Cerebellar nuclear complex (tissue), 1 donor: ENCODE data around the gene PHF11.
"Not testable (repeated sequence)": the region's sequence is repeated elsewhere in the genome, so short reads cannot be mapped to it uniquely, and the experiment has no call there.

Source experiments
- DNase-seq, 2 experiments: peaks; one replicate each; lab custom pipeline; 2025; lab: John Stamatoyannopoulos, UW

Gene PHF11

GRCh38 chr13:49495783-49496762 is at the start of gene PHF11:
PHF11 (plus strand) TSS chr13:49495953; CDS start chr13:49496002, 49 bp downstream.
- no peak for DNase-seq

GRCh38 chr13:49446473-49446872 is 49.3 kb upstream of the PHF11 start:
- no peak for DNase-seq

DNA sequence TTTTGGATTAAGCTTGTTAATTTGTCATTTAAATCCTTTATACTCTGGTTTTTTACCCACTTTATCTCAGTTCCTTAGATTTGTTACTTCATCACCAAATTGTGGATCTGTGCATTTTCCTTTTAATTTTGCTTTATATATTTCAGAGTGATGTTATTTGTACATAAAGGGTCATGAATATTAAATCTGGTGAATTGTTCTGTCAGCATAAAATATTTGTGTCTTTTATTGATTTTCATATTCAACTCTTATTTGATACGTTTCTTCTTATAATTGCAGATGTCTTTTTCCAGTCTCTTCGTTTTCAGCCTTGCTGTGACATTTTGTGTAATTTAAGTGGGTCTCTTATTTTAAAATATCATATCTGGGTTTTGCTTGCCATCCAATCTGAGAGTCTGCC is 47.0 kb upstream of the PHF11 start:
- no peak for DNase-seq

DNA sequence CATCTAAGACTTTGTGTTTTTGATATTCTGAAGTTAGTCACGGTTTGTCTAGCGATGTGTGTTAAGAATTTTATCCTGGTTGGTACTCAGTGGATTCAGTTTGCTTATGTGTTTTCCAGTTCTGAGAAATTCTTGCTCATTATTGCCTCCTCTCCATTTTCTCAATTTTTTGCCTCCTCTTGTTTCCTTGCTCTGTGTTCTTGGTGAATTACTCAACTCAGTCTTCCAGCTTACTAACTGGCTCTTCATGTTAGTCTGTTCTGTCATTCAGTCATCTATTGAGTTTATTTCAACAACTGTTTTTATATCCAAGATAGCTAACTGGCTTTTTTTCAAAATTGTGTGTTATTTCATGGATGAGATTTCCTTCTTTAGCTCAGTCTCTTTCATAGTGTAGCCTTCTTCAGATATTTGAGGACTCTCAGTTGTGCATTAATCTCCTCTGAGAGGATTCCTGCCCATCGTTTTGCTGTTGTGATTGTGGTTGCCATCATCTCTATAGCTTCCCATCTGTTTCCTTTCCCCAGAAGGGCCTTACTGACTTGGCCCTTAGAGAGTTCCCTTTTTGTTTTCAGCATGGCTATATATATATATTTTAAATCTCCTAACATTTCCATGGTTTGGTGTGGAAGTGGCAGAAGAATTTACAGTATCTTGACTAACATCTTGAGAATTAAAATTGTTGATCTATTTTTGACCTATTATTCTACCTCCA is 45.5 kb upstream of the PHF11 start:
- no peak for DNase-seq

- DNase-seq, result no peak
These were observed 42.9 kb upstream of the PHF11 start for GRCh38 chr13:49452725-49453457.

DNA sequence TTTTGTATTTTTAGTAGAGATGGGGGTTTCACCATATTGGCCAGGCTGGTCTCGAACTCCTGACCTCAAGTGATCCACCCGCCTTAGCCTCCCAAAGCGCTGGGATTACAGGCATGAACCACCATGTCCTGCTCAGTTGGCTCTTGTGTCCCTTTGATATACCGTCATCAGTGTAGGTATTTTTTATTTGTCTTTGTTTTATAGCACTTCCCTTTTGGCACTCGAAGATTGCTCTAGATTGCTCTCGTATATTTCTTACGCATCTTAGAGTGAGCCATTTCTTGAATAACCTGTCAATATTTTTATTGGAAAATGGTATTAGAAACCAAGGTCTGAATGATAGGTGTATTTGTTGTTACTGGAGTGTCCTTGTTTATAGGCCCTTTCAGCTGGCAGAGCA is 42.3 kb upstream of the PHF11 start:
- no peak for DNase-seq

GRCh38 chr13:49454388-49455006 is 41.3 kb upstream of the PHF11 start:
- DNase-seq, result no peak

GRCh38 chr13:49455007-49455398 is 40.8 kb upstream of the PHF11 start:
- DNase-seq, result no peak

GRCh38 chr13:49456156-49456555 is 39.6 kb upstream of the PHF11 start:
- no peak for DNase-seq

- DNase-seq, result no peak
These were observed 38.5 kb upstream of the PHF11 start for GRCh38 chr13:49457221-49457620.

- no peak for DNase-seq
These were observed 36.2 kb upstream of the PHF11 start for GRCh38 chr13:49459580-49459979.

DNA sequence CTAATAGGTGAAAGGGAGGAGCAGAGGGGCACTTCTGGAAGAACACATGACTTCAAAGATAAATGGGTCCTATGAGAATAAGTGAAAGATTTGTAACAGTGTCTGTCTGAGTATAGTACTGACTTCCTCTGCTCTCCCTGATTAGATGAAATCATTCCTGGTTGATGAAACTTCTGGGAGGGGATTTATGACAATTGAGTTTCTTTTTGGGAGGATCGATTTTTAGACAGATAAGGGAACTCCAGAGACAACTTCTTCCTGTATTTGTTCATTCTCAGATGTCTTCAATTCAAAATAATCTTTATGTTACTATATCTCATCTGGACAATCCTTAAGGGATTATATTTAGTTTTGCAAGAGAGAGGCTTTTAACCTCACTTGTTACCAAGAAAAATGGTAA is 31.7 kb upstream of the PHF11 start:
- no peak for DNase-seq

DNA sequence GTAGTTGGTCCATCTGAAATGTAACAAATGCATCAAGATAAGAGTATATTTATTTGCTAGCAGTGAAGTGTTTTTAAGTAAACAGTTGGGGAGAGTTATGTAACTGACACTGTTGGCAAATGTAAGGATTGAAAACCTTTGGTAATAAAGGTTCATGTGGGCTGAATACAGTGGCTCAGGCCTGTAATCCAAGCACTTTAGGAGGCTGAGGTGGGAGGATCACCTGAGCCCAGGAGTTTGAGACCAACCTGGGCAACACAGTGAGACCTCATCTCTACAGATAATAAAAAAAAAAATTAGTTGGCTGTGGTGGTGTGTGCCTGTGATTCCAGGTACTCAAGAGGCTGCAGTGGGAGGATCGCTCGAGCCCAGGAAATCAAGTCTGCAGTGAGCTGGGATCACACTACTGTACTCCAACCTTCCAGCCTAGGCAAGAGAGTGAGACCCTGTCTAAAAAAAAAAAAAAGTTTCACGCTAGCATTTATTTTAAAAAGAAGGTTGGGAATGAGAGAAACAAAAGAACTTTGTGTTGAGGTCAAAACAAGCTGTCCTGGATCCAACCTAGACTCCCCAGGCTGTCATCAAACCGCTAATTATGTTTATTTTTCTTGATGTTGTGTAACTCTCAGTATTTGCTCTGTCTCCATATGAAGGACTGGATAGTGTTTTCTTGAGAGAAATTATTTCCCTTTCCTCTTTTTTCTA is 31.0 kb upstream of the PHF11 start:
- DNase-seq, result no peak

GRCh38 chr13:49466292-49466838 is 29.4 kb upstream of the PHF11 start:
- DNase-seq, result no peak

DNA sequence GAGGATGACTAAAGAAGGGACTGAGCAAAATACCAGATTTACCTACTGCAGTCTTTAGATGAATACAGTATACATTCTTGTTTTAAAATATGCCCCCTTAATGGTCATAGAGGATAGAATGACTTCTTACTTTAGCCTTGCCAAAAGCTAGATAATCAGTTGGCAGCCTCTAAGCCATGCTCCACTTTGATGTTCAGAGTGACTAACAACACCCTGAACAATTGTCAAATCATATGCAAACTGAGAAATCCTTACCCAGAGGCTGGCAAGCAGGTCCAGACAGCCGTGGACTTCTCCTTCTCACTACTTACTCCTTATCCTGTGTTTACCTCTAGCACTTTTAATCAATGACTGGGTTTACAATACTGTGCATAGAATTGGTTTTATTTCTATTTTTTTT is 23.6 kb upstream of the PHF11 start:
- DNase-seq, result no peak

DNA sequence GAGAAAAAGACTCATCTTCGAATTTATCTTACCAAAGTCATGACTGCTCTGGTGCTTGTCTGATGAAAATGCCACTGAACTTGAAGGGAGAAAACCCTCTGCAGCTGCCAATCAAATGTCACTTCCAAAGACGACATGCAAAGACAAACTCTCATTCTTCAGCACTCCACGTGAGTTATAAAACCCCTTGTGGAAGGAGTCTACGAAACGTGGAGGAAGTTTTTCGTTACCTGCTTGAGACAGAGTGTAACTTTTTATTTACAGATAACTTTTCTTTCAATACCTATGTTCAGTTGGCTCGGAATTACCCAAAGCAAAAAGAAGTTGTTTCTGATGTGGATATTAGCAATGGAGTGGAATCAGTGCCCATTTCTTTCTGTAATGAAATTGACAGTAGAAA is 19.2 kb upstream of the PHF11 start:
- no peak for DNase-seq

GRCh38 chr13:49481788-49482187 is 14.0 kb upstream of the PHF11 start:
- no peak for DNase-seq

DNA sequence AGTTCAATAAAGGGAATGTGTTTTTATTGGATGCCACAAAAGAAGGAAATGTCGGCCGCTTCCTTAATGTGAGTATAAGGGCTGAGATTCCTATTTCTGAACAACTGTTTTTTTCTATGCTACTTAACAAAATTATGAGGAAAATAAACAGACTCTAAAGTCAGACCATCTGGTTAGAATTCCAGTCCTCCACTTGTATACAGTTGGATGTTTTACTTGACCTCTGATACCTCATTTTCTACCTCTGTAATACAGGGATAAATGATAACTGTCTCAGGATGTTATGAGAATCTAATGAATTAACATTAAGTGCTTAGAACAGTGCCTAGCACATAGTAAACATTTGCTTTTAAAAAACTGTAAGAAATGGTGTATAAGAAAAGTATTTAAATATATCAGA is 7.2 kb upstream of the PHF11 start:
- DNase-seq, result no peak

- DNase-seq, result no peak
These were observed 1.1 kb upstream of the PHF11 start for GRCh38 chr13:49494645-49495044.

DNA sequence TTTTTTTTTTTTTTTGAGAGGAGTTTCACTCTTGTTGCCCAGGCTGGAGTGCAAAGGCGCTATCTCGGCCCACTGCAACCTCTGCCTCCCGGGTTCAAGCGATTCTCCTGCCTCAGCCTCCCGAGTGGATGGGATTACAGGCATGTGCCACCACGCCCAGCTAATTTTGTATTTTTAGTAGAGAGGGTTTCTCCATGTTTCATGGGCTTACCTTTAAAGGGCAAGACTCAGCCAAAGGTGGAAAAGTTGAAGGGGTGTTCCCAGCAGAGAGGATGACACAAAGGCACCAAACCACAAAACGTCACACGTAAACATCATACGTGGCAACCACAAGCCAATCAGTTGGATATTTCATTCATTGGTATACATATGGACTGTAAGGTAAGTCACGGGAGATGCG is 1.1 kb downstream of the PHF11 start:
- DNase-seq, result not testable (repeated sequence)

- DNase-seq, result no peak
These were observed 1.5 kb downstream of the PHF11 start for GRCh38 chr13:49497272-49497671.
